HL-60/S4 (cell line): ENCODE measurements around the gene CCSER2.
"Not testable (repeated sequence)": the region's sequence is repeated elsewhere in the genome, so short reads cannot be mapped to it uniquely, and the experiment has no call there.

Experiments
- in situ Hi-C: fragments of 300-500 bp; cut with MboI; formaldehyde crosslinking; loops from 2 replicates; pipeline ENCODE4 v1.14.3; 2022; ENCODE audit warnings: low sequenced_read_pairs

The CCSER2 gene

GRCh38 chr10:84390364-84390763, 62.0 kb downstream of the CCSER2 start:
- in situ Hi-C loops: no loop called here

DNA sequence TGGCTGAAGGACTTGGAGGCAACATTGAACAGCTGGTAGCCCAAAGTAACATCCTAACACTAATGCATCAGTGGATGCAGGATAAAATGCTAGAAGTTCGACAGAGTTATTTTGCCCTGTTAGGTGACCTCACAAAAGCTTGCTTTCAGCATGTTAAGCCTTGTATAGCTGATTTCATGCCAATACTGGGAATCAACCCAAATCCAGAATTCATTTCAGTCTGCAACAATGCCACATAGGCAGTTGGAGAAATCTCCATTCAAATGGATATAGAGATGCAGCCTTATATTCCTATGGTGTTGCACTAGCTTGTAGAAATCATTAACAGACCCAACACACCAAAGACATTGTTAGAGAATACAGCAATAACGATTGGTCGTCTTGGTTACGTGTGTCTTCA, 62.9 kb downstream of the CCSER2 start:
- in situ Hi-C loops: no loop called here

GRCh38 chr10:84392181-84392580, 63.8 kb downstream of the CCSER2 start:
- in situ Hi-C loops: no loop called here

DNA sequence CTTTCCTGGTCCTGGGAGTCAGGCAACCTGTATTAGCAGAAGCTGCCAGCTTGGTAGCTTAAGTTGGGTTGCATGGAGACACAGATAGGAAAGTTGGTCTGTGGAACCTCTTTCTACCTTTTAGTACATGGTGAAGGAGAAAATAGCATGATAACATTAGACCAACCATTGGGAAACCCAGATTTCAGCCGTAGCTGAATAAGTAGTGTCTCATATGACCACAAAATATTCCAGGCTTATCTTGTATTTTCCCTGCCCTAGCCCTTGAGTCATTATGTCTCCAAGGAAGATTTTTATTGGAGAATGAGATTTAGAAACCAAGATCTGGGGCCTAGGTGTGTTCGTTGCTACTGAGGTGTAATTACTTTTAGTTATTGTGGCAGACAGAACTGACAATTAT, 67.2 kb downstream of the CCSER2 start:
- in situ Hi-C loops: no loop called here

DNA sequence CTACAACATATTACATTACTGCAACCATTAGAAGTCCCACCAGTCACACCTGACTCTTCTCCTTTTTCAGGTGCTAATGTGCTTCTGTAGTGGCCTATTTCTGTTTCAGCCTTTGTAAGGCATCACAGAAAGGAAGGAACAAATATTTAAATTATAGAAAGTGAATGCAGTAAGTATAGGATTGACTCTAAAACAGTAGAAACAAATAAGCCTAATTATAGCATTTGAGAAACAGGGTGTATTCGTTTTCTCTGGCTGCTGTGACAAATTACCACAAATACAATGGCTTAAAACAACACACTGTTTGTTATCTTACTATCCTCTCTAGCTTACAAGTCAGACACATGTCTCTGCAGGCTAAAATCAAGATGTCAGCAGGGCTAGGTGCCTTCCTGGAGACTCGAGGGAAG, 69.4 kb downstream of the CCSER2 start:
- in situ Hi-C loops: no loop called here

DNA sequence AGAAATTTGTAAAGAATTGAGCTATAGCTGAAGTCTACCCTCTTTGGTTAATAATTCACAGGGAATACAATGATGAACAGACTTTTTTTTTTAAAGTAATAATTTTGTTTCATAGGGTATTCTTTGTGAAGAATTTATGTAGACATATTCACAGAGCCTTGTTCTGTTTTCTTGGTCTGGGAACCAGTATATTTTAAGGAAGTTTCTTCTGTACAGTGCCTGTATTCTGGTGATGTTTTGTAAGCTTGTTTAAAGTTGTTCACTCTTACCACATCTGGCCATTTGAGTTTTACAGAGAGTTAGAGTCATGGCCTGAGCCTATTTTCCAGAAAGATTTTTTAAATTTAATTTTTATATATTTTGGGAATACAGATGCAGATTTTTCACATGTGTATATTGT, 70.3 kb downstream of the CCSER2 start:
- in situ Hi-C loops: no loop called here

DNA sequence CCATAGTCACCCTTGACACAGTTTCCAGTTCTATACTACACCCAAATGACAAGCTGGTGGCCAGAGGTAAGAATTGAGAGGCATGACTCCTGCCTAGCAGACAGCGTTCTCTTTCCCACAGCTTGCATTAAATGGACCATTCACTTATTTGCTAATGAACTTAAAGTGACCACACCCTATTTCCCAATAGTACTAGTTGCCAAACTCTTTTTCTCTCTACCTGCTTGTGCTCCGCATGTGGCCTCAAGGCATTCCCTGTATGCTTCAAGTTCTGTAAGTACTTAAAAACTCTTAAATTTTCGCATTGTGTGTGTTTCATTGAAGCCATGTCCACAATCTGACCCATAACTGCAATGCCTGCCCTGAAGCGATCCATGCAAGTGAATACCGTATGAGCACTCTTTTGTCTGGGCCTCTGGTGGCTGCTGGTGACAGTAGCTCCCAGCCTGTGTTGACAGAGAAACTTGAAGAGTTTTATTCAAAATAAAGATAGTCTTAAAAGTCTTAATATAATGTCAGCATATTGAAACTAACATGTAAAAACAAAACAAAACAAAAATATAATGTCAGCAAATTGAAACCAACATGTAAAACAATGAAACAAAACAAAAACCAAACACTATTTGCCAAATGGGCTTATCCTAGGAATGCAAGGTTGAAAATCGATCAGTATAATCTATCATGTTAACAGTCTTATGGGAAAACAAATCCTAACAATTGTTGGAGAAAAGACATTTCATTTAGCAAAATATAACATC, 73.6 kb downstream of the CCSER2 start:
- in situ Hi-C loops: no loop called here

DNA sequence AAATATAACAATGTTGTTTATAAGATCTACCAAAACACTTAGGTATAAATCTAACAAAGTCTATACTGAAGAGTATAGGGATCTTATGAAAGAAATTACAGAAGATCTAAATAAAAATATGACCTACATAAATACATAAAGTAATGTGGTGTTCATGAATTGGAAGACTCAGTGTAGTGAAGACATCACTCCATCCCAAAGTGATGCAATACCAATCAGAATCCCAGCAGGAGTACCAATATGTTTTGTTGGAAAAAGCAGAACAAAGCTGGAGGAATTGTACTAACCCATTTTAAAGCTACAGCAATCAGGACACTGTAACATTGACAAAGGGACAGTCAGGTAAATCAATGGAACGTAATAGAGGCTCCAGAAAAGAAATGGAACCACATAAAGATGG, 76.4 kb downstream of the CCSER2 start:
- in situ Hi-C loops: no loop called here

DNA sequence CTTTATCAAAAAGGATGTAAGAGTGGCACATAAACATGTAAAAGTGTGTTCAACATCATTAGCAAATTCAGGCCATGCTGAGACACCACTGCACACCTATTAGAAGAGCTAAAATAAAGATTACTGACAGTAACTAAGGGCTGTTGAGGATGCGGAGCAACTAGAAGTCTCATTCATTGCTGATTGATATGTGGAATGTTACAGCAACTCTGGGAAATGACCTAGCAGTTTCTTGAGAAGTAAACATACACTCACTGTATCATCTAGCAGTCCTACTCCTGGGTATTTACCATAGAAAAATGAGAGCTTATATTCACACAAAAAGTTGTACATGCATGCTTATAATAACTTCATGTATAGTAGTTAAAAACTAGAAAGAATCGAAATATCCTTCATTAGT, 77.3 kb downstream of the CCSER2 start:
- in situ Hi-C loops: no loop called here

- in situ Hi-C loops: no loop called here
These were observed 78.2 kb downstream of the CCSER2 start for GRCh38 chr10:84406561-84406960.

GRCh38 chr10:84407388-84408049, 79.1 kb downstream of the CCSER2 start:
- in situ Hi-C loops: no loop called here

- in situ Hi-C loops: no loop called here
These were observed 84.1 kb downstream of the CCSER2 start for GRCh38 chr10:84412482-84412881.

- in situ Hi-C loops: not testable (repeated sequence)
These were observed 85.7 kb downstream of the CCSER2 start for GRCh38 chr10:84414110-84414509.

GRCh38 chr10:84415539-84416244, 87.3 kb downstream of the CCSER2 start:
- in situ Hi-C loops: no loop called here

DNA sequence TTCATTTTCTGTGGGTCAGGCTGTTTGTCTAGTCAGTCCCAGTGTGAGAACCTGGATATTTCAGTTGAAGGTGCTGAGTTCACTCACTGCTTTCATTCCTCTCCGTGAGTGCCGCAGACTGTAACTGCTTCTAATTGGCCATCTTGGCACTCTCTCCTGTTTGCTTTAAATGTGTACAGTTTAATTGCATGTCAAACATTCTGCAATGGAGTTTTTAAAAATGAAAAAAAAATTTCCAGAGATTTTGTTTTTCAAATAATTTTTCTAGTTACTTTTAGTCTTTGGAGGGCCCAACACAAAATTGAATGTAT, 87.8 kb downstream of the CCSER2 start:
- in situ Hi-C loops: no loop called here

DNA sequence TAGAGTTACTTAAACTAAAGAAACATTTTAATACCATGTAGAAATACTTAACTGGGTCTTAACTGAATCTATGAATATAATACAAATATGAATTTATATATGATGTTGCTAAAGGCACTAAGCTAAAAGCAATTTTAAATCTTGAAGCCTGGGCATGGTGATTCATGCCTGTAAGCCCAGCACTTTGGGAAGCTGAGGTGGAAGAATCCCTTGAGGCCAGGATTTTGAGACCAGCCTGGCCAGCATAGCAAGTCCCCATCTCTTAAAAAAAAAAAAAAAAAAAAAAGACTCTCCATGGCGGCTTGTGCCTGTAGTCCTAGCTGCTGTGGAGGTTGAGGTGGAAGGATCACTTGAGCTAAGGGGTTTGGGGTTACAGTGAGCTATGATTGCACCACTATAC, 95.3 kb downstream of the CCSER2 start:
- in situ Hi-C loops: no loop called here

GRCh38 chr10:84424731-84425167, 96.4 kb downstream of the CCSER2 start:
- in situ Hi-C loops: no loop called here

DNA sequence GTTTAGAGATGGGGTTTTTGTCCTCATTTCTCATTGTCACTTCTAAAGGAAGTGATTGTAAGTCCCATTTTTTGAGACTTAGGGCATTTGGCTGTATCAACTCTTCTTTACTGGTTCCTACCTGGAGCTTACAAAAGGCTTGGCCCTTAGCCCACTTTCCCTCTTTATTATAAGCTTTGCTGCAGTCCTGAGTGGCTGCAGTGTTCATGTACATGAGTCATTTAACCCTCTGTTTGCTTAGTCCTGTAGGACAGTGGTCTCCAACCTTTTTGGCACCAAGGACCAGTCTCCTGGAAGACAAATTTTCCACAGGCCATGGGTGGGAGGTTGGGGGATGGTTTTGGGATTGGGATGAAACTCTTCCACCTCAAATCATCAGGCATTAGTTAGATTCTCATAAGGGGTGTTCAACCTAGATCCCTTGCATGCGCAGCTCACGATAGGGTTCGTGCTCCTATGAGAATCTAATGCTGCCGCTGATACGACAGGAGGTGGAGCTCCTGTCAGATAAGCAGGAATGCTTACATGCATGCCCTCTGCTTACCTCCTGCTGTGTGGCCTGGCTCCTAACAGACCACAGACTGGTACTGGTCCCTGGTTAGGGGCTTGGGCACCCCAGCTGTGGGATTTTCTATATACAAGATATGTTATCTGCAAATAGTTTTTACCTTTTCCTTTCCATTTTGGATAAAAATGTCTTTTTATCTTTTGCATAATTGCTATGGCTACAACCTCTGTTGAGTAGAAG, 99.7 kb downstream of the CCSER2 start:
- in situ Hi-C loops: no loop called here

- in situ Hi-C loops: no loop called here
These were observed 100.3 kb downstream of the CCSER2 start for GRCh38 chr10:84428711-84429110.

- in situ Hi-C loops: no loop called here
These were observed 101.6 kb downstream of the CCSER2 start for GRCh38 chr10:84429926-84430520.

DNA sequence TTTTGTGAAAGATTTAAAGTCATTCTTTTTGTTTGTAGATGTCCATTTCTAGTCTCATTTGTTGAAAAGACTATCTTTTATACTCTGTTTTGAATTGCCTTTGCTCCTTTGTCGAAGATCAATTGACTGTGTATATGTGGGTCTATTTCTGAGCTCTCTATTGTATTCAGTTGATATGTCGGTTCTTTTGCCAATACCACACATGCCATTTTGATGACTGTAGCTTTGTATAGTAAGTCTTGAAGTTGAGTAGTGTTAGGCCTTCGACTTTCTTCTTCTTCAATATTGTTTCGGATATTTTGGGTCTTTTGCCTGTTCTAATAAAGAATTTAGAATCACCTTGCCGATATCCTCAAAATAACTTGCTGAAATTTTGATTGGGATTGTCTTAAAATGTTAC, 104.5 kb downstream of the CCSER2 start:
- in situ Hi-C loops: no loop called here
